HG02852 (cell line): ENCODE data around the gene NR1H3.

Source experiments
- ATAC-seq: cut with Tn5 transposase; IDR thresholded peaks from one replicate; pipeline ENCODE4 v1.9.1; 2021; ENCODE audit warnings: mild to moderate bottlenecking, moderate library complexity; ENCODE audit not compliant: unreplicated experiment

The NR1H3 gene

DNA sequence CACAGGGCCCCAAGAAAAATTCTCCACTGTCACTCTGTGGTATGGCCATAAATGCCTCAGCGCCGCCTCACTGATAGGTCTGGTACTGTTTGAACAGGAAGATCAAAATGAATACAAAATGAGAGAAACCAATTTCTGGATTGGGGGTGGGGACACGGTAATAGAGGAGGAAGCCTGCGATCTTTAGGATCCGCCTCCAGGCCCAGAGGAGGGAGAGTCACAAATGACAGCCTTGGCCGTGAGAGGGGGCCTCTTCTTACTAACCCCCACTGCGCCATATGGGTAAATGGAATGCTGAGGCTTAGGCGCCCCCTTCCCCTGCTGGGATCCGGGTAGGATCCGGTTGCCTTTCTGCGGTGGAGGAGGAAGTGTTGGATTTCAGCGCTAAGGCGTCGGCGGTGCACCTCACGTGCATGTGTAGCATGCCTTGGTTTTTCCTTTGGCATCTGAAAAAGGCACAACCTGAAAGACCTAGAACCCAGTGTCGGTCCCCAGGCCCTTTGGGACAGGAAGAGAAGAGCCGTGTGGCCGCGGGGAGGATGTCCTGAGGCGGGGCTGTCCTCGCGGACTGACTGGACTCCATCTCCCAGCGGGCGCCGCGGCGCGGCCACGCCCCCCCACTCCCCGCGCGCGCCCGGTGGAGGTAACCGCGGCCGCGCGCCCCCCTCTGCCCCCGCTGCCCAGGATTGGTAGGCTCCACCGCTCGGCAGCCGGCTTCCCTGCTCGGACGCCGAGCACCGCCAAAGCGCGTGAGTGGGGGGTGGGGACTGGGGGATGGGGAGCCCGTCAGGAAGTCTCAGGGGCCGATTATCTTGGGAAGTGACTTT lies 11.4 kb downstream of the NR1H3 start:
- peak; percentile 45 for ATAC-seq

DNA sequence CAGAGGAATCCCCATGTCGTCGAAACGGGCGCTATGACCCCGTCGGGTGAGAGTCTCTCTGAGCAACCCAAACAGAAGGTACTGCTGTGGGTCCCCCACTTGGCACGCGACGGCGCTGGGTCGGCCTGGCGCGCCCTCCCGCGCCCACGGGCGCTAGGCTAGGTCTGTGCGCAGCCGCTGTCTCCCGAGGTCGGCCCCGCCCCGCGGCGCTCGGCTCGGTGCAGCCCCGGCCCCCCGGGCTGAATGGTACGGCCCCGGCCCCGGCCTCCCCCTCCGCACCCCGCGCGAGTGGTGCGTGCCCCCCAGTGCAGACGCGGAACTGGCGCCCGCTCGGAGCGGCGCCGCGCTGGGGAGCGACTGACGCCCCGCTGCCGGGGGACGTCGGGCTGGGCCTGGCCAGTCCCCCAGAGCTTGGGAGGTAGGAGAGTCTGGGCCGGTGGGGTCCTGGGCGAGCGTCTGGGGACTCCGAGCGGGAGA lies 12.1 kb downstream of the NR1H3 start, which contains the start of gene MADD:
Gene MADD, plus strand, starts transcription at position 305 of the 477 bp plus-strand sequence.
- peak; percentile 69 for ATAC-seq

DNA sequence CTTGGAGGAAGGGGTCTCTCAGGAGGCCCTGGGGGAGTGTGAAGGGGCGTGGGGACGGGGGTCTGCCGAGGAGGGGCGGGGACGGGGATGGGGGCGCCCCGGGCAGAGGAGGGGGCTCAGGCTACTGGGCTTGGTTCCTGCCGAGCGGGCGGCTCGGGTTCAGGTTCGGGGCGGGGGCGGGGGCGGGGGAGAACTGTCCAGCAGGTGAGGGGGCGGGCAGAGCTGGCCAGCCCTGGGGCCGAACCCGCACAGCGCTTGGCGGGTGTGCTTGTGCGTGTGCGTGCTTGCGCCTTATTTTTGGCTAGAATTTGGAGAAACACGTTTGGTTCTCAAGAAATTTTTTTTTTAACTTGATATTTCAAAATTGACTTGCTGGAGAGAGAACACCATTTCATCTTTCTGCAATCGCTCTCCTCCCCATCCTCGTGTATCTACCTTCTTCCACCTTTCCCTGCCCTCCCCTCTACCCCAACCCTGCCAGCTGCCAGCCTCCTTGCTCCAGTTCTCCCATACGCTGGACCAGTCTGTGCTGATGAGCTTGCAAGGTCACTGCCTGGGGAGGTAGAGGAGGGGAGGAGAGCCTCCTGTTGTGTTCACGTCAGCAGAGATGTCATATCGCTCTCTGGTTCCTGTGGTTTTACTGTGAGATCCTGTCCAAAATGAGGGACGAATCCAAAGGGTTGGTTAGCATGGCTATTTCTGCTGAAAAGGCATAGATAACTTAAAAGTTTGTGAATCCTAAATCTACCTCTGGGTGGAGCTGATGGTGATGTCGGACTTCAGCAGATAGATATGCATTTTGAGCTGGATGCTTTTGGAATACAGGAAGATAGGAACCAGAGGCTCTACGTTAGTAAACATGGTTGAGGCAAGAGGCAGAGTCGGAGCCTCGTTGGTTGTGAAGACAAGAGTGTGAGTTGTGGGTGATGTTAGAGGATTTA lies 12.8 kb downstream of the NR1H3 start:
- no peak for ATAC-seq

DNA sequence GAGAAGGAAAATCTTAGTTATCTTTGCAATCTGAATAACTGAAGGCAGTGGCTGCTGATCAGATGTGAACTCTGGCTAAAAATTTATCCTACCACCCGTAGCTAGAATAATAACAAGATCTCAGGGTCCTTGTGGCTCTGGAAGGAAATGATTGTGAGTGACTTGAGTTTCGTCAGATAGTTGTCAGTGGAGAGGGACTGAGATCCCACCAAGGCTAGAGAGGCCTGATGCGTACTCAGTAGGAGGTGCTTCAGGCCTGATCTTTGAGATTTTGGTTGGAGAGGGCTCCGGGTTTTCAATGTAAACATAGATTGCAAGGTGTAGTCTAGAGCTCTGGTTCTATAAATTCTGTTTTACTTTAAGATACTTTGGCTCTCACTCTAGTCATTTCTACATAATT lies 13.5 kb downstream of the NR1H3 start:
- no peak for ATAC-seq

DNA sequence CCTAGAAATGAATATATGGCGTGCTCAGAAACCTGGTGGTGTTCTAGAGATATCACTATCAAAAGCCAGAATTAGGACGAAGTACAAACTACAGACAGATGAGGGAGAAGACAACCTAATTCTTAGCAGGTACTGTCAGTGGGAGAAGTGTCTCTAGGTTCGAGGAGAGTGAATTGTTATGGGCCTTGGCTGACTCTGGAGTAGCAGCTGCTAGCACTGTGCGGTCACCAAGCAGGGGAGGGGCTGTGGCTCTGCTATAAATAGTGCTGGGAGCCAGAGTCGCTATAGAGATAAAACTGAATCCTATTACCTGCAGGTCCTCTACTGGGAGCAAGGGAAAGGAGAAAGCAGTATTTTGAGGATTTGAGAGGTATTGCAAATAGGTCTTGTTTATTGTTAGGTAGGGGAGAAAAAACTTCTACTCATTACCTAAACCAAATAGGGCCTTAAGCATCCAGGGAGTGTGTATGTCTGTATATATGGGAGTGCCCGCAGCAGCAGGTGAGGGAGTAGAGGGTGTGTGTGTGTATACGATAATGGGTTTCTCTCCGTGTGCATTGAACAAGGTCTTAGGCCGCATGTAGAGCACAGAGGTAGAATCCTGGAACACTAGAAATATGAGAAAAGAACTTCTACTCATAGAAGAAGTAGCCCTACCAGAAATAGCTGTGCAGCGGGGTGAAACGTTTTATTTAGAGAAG lies 14.3 kb downstream of the NR1H3 start:
- ATAC-seq: peak; percentile 19

DNA sequence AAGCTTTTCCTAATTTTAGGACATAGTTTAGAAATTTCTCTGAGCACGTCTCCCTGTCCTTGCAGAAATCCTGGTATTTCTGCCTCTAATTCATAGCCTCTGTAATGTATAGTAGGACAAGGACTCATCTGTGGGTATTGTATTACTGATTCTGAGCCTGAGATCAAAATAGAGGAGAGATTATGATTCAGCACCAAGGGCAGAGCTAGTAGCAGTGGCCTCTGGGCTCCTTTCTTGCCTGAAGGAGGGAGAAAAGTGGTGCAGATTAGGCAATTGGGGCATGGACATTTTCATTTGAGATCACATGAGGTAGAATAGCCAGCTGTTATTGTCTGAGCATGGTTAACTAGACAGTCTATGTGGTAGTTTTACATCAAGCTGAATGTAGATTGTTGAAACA lies 14.9 kb downstream of the NR1H3 start:
- no peak for ATAC-seq

DNA sequence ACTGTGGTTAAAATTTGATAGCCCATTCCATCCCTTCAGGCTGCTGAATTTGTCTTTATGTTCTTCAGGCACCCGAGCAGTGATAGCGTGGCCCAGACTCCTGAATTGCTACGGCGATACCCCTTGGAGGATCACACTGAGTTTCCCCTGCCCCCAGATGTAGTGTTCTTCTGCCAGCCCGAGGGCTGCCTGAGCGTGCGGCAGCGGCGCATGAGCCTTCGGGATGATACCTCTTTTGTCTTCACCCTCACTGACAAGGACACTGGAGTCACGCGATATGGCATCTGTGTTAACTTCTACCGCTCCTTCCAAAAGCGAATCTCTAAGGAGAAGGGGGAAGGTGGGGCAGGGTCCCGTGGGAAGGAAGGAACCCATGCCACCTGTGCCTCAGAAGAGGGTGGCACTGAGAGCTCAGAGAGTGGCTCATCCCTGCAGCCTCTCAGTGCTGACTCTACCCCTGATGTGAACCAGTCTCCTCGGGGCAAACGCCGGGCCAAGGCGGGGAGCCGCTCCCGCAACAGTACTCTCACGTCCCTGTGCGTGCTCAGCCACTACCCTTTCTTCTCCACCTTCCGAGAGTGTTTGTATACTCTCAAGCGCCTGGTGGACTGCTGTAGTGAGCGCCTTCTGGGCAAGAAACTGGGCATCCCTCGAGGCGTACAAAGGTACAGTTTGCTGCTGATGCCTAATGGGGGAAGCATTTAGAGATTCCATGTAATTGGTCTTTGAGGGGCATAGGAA lies 16.9 kb downstream of the NR1H3 start:
- no peak for ATAC-seq

DNA sequence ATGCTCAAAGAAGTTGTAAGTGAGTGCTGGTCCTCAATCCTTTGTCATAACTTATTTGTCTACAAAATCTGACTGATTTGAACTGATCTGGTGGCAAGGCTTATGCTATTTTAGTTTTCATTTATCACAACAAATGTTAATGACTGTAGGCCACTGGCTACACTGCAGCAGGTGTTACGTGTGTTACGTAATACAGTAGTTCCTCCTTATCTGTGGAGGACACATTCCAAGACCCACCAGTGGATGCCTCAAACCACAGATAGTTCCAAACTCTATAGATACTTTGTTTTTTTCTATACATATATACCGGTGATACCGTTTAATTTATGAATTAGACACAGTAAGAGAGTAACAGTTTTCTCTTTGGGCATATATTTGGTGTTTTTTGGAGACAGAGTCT lies 19.1 kb downstream of the NR1H3 start:
- no peak for ATAC-seq

DNA sequence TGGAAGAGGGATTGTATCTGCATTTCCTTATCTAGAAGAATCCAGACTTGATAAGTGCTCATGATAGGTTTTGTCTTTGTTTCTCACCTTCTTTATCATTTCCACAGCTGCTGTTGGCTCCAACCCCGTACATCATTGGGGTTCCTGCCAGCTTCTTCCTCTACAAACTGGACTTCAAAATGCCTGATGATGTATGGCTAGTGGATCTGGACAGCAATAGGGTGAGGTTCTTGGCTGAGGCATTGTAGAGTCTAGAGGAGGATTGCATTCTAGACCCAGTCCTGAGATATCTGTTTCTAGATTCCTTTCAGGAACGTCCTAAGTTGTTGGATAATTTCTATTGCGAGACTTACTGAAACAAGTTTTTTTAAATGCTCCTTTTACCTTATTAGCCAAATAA lies 20.3 kb downstream of the NR1H3 start:
- no peak for ATAC-seq

DNA sequence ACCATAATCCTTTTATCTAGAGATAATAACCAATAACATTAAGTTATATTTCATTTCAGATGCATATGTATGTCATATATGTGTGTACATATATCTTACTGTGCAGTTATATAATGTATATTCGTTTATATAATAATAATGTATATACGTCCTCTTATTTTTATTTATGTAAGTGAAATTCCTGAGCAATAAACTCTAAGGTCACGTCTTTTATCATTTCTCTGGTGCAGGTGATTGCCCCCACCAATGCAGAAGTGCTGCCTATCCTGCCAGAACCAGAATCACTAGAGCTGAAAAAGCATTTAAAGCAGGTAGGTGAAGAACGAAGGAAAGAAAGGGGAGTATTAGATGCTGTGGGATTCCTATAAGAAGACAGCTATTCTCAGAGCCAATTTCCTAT lies 21.0 kb downstream of the NR1H3 start:
- ATAC-seq: no peak

DNA sequence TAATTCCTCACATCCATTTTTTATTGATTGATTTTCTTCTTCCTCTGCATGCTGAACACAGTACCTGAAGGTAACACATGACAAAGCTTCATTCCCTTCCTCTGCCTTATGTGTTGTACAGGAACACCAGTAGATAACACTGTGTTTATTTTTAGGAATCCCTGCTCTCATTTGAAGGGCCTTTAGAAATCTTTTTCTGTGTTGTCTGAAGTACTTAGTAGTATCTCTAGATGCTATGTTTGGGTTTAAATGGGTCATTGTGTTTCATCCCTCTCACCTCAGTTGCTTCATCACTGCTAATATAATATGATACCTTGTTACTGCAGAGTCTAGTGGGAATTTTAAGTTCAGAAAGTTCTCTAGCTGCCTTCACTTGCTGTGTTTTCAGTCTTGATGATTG lies 22.3 kb downstream of the NR1H3 start:
- ATAC-seq: no peak

DNA sequence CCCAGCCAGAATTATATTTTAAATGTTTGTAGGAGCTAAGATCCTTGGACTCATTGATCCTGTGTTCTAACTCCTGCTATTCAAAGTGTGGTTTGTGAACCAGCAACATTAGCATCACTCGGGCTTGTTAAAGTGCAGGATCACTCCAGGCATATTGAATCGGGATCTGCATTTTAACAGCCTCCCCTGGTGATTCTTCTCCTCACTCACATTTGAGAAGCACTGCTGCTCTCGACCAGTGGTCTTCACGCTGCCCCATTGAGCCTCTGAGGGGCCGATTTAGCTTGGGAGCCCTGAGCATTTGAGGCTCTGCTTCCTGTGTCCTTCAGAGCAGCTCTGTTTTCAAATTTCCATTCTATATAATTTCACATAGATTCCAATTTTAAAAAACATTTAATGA lies 23.1 kb downstream of the NR1H3 start:
- ATAC-seq: no peak

DNA sequence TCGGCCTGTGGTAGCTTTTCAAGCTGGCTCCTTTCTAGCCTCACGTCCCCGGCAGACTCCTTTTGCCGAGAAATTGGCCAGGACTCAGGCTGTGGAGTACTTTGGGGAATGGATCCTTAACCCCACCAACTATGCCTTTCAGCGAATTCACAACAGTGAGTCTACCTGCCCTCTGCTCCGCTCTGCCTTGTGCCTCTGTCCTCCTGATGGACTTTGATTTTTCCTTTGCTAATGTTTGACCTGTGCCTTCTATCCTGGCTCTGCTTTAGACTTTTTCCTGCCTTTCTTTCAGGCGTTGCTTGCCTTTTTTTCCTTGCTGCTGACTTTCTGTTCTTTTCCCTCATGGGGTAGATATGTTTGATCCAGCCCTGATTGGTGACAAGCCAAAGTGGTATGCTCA lies 24.7 kb downstream of the NR1H3 start:
- no peak for ATAC-seq

DNA sequence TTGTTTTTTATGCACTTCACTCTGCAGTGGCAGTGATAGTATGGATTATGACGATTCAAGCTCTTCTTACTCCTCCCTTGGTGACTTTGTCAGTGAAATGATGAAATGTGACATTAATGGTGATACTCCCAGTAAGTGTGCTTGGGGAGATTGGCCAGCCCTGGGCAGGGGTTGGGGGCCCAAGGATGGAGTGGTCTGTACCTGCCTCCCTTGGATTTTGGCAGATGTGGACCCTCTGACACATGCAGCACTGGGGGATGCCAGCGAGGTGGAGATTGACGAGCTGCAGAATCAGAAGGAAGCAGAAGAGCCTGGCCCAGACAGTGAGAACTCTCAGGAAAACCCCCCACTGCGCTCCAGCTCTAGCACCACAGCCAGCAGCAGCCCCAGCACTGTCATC lies 26.4 kb downstream of the NR1H3 start:
- ATAC-seq: no peak

DNA sequence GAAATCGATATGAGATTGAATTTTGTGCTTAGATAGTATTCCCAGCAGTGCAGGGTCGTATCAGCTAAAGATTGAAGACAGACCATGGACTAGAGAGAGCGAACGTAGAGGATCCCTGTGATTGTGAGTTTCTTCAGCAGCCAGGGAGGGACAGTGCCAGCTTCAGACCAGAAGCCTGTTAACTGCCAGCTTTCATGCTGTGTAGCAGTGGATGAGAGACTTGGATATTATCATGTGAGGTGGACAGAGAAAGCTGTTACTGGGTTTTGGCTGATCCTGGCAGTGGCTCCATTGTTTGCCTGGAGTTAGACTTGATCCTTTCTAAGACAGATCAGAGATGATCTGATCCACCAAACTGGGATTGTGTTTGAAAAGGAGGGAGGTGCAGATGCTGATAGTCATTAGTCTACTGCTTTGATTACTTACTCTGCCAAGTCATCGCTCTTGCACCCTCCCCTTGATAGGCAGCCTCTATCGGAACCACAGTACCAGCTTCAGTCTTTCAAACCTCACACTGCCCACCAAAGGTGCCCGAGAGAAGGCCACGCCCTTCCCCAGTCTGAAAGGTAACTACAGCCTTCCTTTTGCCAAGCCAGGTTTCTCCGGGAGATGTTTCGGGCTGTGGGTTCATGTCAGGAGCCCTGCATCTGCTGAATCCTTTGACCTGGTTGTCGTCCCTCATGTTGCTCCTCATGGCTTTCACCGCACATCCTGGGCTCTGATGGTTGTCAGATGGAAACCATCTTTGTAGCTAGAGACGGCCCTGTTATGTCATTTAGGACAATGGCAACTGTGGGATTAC lies 28.4 kb downstream of the NR1H3 start:
- no peak for ATAC-seq

DNA sequence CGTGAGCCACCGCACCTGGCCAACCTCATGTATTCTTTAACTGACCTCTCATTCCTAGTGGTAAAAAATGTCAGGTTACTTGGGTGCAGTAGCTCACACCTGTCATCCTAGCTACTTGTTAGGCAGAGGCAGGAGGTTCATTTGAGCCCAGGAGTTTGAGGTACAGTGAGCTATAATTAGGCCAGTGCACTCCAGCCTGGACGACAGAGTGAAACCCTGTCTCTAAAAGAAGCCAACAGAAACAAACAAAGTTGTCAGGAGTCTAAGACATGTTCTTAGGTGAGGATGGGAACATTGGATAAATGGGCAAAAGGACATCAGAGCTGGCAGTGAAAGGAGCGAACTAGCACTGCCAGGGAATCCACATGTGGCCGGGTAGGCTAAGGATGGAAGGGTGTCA lies 30.3 kb downstream of the NR1H3 start:
- no peak for ATAC-seq

DNA sequence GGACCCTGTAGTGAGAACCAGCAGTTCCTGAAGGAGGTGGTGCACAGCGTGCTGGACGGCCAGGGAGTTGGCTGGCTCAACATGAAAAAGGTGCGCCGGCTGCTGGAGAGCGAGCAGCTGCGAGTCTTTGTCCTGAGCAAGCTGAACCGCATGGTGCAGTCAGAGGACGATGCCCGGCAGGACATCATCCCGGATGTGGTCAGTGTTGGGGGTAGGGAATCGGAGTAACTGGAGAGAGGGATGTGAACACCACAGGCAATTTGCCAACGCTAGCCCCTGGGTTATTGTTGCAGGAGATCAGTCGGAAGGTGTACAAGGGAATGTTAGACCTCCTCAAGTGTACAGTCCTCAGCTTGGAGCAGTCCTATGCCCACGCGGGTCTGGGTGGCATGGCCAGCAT lies 32.1 kb downstream of the NR1H3 start:
- ATAC-seq: no peak

DNA sequence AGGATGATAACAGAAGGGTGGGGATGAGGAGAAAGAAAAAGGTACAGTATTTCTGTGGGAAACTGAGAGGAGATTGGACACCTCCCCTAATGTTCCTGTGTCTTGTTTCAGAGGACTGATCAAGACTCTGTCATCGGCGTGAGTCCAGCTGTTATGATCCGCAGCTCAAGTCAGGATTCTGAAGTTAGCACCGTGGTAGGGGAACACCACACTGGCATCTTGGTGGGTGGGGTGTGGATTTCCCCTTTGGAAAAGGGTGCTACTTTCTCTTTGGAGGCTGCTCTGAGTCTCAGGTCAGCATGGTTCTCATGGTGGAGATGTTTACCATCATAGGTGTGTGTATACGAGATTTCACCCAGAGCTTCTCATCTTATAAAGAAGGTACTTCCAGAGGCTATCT lies 37.6 kb downstream of the NR1H3 start:
- ATAC-seq: no peak

DNA sequence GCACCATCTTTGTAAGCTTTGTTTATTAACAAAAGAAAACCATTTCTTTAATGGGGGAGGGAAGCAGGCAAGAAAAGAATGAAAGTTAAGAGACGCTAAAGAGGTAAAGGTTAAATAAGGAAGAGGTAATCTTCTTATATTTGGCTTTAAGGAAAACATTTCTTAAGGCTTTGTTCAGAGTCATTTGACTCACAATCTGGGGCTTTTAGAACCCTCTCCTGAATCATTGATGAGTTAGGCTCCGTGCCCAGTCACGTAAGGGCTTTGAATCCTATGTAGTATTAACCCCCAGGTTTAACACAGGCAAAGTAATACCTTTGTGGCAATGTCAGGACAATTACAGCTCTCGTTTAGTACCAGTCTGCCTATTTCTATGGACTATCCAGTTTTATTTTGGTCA lies 38.2 kb downstream of the NR1H3 start:
- ATAC-seq: no peak

DNA sequence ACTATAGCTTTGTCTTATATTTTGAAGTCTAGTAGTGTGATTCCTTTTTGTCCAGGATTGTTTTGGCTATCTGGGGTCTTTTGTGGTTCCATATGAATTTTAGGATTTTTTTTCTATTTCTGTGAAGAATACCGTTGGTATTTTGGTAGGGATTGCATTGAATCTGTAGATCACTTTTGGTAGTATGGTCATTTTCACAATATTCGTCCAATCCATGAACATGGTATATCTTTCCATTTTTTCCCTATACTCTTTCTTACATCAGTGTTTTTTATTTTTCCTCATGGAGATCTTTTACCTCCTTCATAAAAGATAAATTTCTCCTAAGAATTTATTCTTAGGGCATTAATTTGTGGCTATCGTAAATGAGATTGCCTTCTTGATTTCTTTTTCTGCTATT lies 41.3 kb downstream of the NR1H3 start:
- ATAC-seq: no peak
